Activated naive CD8-positive, alpha-beta T cell treated with anti-CD3 and anti-CD28 coated beads, Interleukin-2, amount 50 U/mL, for 24 hours (primary cell): ENCODE measurements around the gene LDAF1.
"Not testable (repeated sequence)": the region's sequence is repeated elsewhere in the genome, so short reads cannot be mapped to it uniquely, and the experiment has no call there.

Experiments used
- ATAC-seq: fragments of 150-1000 bp; cut with Tn5 transposase; one replicate; pipeline ENCODE4 v1.10.0; 2021
- DNase-seq: peaks from one replicate; pipeline ENCODE4 v3.0.0; 2021
- H3K27ac Mint-ChIP-seq: one replicate; pipeline ENCODE4 v1.8.0; 2021; ENCODE audit warnings: mild to moderate bottlenecking, mixed read lengths
- H3K27me3 Mint-ChIP-seq: one replicate; pipeline ENCODE4 v1.8.0; 2021; ENCODE audit warnings: mixed read lengths
- H3K36me3 Mint-ChIP-seq: one replicate; pipeline ENCODE4 v1.8.0; 2021; ENCODE audit warnings: low read depth, mixed read lengths
- H3K4me1 Mint-ChIP-seq: one replicate; pipeline ENCODE4 v1.8.0; 2021; ENCODE audit warnings: mixed read lengths
- H3K4me3 Mint-ChIP-seq: one replicate; pipeline ENCODE4 v1.8.0; 2021; ENCODE audit warnings: mild to moderate bottlenecking, moderate library complexity, mixed read lengths
- H3K9me3 Mint-ChIP-seq: one replicate; pipeline ENCODE4 v1.8.0; 2021; ENCODE audit warnings: mixed read lengths

Gene LDAF1

GRCh38 chr16:21158208-21159110, at the start of gene LDAF1:
Gene LDAF1, plus strand, starts transcription at chr16:21158674. Its CDS starts 2,509 bp downstream, at chr16:21161183.
- H3K27ac Mint-ChIP-seq = peak within 1 kb of the TSS; percentile 60
- ATAC-seq (peak; percentile 97), DNase-seq (peak; percentile 85)
- peaks cover 25% of the 10 kb centered on the region for H3K4me1 Mint-ChIP-seq
- peak within 1 kb of the TSS; percentile 85 for H3K4me3 Mint-ChIP-seq
- no peaks in the 10 kb centered on the region for H3K27me3 Mint-ChIP-seq
- no peaks in the 10 kb centered on the region for H3K9me3 Mint-ChIP-seq
- peaks cover 7% of the 10 kb centered on the region for H3K36me3 Mint-ChIP-seq

GRCh38 chr16:21115551-21115950, 42.9 kb upstream of the LDAF1 start:
- peaks cover 15% of the 10 kb centered on the region for H3K9me3 Mint-ChIP-seq
- ATAC-seq, DNase-seq, H3K27me3 Mint-ChIP-seq, H3K27ac Mint-ChIP-seq, H3K36me3 Mint-ChIP-seq, H3K4me3 Mint-ChIP-seq: not testable (repeated sequence)
- H3K4me1 Mint-ChIP-seq = peaks cover 10% of the 10 kb centered on the region

- Mint-ChIP-seq H3K27ac (no peak overlapping the region), H3K27me3 (no peaks in the 10 kb centered on the region)
- DNase-seq = peak; percentile 7
Observed at GRCh38 chr16:21116148-21116693, 42.3 kb upstream of the LDAF1 start.

DNA sequence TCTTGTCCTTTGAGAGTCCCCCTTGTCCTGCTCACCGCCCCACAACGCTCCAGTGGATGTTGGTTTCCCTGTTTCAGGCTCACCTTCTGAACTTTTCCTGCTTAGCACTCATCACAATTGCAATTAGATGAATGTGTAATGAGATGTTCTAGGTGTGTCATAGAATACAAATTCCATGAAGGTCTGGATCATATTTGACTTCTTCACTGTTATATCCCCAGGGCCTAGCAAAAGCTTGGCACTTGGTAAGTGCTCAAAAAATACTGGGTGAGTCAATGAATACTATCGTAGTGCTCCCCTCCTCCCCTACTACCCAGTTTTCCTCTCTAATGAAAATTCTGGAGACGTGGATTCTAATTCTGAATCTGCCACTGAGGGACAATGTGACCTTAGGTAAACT, 40.9 kb upstream of the LDAF1 start:
- Mint-ChIP-seq H3K27ac (no peak overlapping the region), H3K9me3 (peaks cover 15% of the 10 kb centered on the region), H3K4me1 (peaks cover 10% of the 10 kb centered on the region), H3K4me3 (no peak overlapping the region), H3K36me3 (peaks cover 8% of the 10 kb centered on the region), H3K27me3 (no peaks in the 10 kb centered on the region)
- DNase-seq = no peak
- ATAC-seq = no peak

More at GRCh38 chr16:21116148-21116693, 42.3 kb upstream of the LDAF1 start:
- peaks cover 10% of the 10 kb centered on the region for H3K4me1 Mint-ChIP-seq
- H3K4me3 Mint-ChIP-seq = peak overlapping the region; percentile 74
- no peak for ATAC-seq
- H3K9me3 Mint-ChIP-seq = peaks cover 15% of the 10 kb centered on the region
- peaks cover 8% of the 10 kb centered on the region for H3K36me3 Mint-ChIP-seq

GRCh38 chr16:21120976-21121520, 37.4 kb upstream of the LDAF1 start:
- Mint-ChIP-seq H3K27me3 (peaks cover 1% of the 10 kb centered on the region), H3K36me3 (peaks cover 8% of the 10 kb centered on the region), H3K4me3 (no peak overlapping the region), H3K9me3 (peaks cover 14% of the 10 kb centered on the region), H3K27ac (no peak overlapping the region), H3K4me1 (peaks cover 9% of the 10 kb centered on the region)
- DNase-seq (no peak), ATAC-seq (no peak)

- H3K4me1 Mint-ChIP-seq = no peaks in the 10 kb centered on the region
- H3K9me3 Mint-ChIP-seq = no peaks in the 10 kb centered on the region
- peaks cover 4% of the 10 kb centered on the region for H3K36me3 Mint-ChIP-seq
- no peak overlapping the region for H3K27ac Mint-ChIP-seq
- no peak overlapping the region for H3K4me3 Mint-ChIP-seq
- no peak for DNase-seq
- peaks cover 4% of the 10 kb centered on the region for H3K27me3 Mint-ChIP-seq
- ATAC-seq = no peak
Observed at GRCh38 chr16:21125191-21125590, 33.3 kb upstream of the LDAF1 start.

DNA sequence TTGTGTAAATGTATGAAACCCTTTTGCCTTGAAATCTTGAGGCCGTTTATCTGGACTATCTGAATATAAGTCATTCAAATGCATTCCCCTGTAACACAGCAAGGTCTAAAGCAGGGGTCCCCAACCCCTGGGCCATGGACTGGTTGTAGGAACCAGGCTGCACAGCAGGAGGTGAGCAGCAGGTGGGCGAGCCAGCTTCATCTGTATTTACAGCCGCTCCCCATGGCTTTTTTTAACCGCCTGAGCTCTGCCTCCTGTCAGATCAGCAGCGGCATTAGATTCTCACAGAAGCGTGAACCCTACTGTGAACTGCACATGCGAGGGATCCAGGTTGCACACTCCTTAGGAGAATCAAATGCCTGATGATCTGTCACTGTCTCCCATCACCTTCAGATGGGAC, 32.0 kb upstream of the LDAF1 start:
- Mint-ChIP-seq H3K27me3 (peaks cover 7% of the 10 kb centered on the region), H3K9me3 (no peaks in the 10 kb centered on the region), H3K27ac (no peak overlapping the region), H3K4me3 (no peak overlapping the region), H3K4me1 (no peaks in the 10 kb centered on the region), H3K36me3 (no peaks in the 10 kb centered on the region)
- DNase-seq = no peak
- ATAC-seq = no peak

- Mint-ChIP-seq H3K4me3 (no peak overlapping the region), H3K27me3 (peaks cover 7% of the 10 kb centered on the region), H3K36me3 (no peaks in the 10 kb centered on the region), H3K9me3 (no peaks in the 10 kb centered on the region), H3K27ac (no peak overlapping the region), H3K4me1 (no peaks in the 10 kb centered on the region)
- ATAC-seq = no peak
- DNase-seq = no peak
Observed at GRCh38 chr16:21128991-21129390, 29.5 kb upstream of the LDAF1 start.

GRCh38 chr16:21130811-21131210, 27.7 kb upstream of the LDAF1 start:
- no peak overlapping the region for H3K27ac Mint-ChIP-seq
- H3K36me3 Mint-ChIP-seq = no peaks in the 10 kb centered on the region
- DNase-seq = no peak

DNA sequence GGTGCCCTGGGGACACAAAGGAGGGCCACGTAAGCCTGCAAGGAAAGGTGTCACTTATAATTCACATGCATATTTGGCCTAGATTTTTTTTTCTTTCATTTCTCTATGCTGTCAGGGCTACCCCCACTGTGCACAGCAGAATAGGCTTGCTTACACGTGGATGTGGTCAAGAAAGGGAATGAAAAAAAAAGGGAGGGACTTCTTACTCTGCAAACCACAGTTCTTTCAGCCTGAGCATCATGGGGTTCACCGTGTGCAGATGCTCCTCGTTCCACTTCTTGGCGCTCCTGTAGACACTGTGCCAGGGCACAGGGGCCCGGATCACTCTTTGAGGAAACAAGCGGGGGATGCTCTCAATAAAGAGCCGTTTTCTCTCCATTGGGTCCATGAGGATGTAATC, 24.4 kb upstream of the LDAF1 start:
- H3K27me3 Mint-ChIP-seq = peaks cover 9% of the 10 kb centered on the region
- no peak overlapping the region for H3K4me3 Mint-ChIP-seq
- H3K4me1 Mint-ChIP-seq = no peaks in the 10 kb centered on the region
- no peak for ATAC-seq
- no peaks in the 10 kb centered on the region for H3K36me3 Mint-ChIP-seq
- H3K27ac Mint-ChIP-seq = no peak overlapping the region
- no peak for DNase-seq
- H3K9me3 Mint-ChIP-seq = no peaks in the 10 kb centered on the region

More at GRCh38 chr16:21130811-21131210, 27.7 kb upstream of the LDAF1 start:
- no peaks in the 10 kb centered on the region for H3K4me1 Mint-ChIP-seq
- no peaks in the 10 kb centered on the region for H3K9me3 Mint-ChIP-seq
- no peak for ATAC-seq
- H3K4me3 Mint-ChIP-seq = no peak overlapping the region
- H3K27me3 Mint-ChIP-seq = peaks cover 7% of the 10 kb centered on the region

DNA sequence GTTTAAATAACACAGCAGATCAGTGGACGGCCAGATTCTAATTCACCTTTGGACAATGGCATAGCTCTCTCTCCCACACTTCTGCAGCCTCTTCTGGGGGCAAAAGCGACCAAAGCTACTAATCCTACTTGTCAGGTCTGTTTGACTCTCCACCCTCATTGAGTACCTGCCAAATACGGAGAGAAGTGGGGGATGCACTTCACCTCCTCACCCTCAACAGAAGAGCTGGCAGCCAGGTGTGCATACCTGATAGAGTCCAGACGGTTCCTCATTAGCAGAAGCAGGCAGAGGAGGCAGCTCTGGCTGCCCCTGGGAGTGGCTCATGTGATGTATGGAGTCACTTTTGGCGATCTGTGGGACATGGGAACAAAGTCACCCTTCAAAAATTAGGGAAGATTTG, 12.7 kb upstream of the LDAF1 start:
- DNase-seq = no peak
- H3K27me3 Mint-ChIP-seq = peaks cover 20% of the 10 kb centered on the region
- no peak overlapping the region for H3K27ac Mint-ChIP-seq
- no peaks in the 10 kb centered on the region for H3K36me3 Mint-ChIP-seq
- no peak overlapping the region for H3K4me3 Mint-ChIP-seq
- H3K9me3 Mint-ChIP-seq = peaks cover 9% of the 10 kb centered on the region
- no peak for ATAC-seq
- H3K4me1 Mint-ChIP-seq = no peaks in the 10 kb centered on the region

DNA sequence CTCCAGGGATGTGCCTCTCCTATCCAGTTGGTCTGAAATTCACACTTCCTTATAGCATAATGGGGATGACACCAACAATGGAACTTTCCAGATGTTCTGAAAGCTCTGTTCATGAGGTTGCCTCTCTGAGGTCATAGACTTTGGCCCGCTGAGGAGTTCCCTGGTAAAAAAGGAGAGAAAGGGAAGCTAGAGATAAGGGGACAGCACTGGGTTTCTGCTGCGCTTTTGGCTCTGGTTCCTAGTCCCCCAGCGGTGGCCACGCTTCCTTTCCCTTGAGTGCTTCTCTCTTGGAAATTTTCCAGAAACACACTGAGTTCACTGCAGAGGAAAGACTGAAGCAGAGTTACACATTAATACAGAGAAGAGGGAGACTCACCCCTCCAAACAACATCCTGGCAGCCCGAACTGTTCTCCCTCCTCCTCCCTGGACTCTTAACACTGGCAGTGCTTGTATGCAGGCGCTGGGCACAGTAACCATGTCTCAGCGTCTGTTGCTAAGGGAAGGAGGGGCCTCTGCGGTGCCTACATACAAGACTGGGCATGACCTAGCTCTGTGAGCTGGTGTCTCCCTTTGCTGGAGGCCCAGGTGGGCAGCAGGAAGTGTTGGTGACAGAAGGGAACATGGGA, 8.0 kb upstream of the LDAF1 start, which contains the start of gene DNAH3:
TSS of gene DNAH3 (minus strand) at position 472 of the 627 bp plus-strand sequence. CDS start 527 bp downstream, outside the sequence.
- DNase-seq (no peak), ATAC-seq (no peak)
- Mint-ChIP-seq H3K4me1 (no peaks in the 10 kb centered on the region), H3K4me3 (no peak within 1 kb of the TSS), H3K27me3 (peaks cover 21% of the 10 kb centered on the region), H3K9me3 (no peaks in the 10 kb centered on the region), H3K36me3 (no peaks in the 10 kb centered on the region), H3K27ac (no peak within 1 kb of the TSS)

GRCh38 chr16:21152160-21153030, 6.1 kb upstream of the LDAF1 start:
- H3K36me3 Mint-ChIP-seq, H3K4me1 Mint-ChIP-seq, H3K27ac Mint-ChIP-seq, ATAC-seq, H3K4me3 Mint-ChIP-seq, DNase-seq, H3K9me3 Mint-ChIP-seq: not testable (repeated sequence)
- peaks cover 21% of the 10 kb centered on the region for H3K27me3 Mint-ChIP-seq
